GM21390 (cell line): Measurements from ENCODE around the gene HOXC6.

Experiments used
- ATAC-seq: cut with Tn5 transposase; IDR thresholded peaks from one replicate; pipeline ENCODE4 v1.9.1; 2021; ENCODE audit not compliant: unreplicated experiment

The HOXC6 gene

GRCh38 chr12:54025499-54026405, 2.5 kb upstream of the HOXC6 start:
- no peak for ATAC-seq

- no peak for ATAC-seq
These were observed 1.4 kb upstream of the HOXC6 start for GRCh38 chr12:54026640-54027441.

DNA sequence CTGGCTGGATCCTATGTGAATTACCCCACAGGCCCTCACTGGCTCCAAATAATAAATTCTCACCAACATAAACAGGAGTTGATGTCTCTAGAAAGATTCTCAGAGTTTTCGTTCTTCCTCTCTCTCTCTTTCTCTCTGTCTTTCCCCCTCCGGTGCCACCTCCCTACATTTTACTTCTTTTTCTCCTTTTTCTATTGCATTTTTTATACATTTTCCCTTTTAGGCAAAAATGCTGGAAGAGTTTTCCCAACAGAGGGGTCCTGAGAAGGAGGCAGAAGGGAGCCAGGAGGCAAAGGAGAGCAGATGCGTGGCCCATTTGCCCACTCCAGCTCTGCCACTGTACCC, 826 bp upstream of the HOXC6 start:
- no peak for ATAC-seq

GRCh38 chr12:54029529-54030441, 1.5 kb downstream of the HOXC6 start:
- no peak for ATAC-seq

DNA sequence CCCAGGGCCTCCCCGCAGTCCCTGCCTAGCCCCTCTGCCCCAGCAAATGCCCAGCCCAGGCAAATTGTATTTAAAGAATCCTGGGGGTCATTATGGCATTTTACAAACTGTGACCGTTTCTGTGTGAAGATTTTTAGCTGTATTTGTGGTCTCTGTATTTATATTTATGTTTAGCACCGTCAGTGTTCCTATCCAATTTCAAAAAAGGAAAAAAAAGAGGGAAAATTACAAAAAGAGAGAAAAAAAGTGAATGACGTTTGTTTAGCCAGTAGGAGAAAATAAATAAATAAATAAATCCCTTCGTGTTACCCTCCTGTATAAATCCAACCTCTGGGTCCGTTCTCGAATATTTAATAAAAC, 2.2 kb downstream of the HOXC6 start:
- no peak for ATAC-seq

GRCh38 chr12:54030889-54031471, 2.7 kb downstream of the HOXC6 start:
- ATAC-seq: no peak

- no peak for ATAC-seq
These were observed 3.2 kb downstream of the HOXC6 start for GRCh38 chr12:54031480-54031879.

GRCh38 chr12:54032086-54032619, 3.9 kb downstream of the HOXC6 start:
- ATAC-seq: no peak

GRCh38 chr12:54032627-54033100, 4.4 kb downstream of the HOXC6 start, which contains the start of gene HOXC5:
Gene HOXC5 (plus strand): TSS chr12:54033050. CDS start chr12:54033123, 73 bp downstream.
- ATAC-seq: no peak

DNA sequence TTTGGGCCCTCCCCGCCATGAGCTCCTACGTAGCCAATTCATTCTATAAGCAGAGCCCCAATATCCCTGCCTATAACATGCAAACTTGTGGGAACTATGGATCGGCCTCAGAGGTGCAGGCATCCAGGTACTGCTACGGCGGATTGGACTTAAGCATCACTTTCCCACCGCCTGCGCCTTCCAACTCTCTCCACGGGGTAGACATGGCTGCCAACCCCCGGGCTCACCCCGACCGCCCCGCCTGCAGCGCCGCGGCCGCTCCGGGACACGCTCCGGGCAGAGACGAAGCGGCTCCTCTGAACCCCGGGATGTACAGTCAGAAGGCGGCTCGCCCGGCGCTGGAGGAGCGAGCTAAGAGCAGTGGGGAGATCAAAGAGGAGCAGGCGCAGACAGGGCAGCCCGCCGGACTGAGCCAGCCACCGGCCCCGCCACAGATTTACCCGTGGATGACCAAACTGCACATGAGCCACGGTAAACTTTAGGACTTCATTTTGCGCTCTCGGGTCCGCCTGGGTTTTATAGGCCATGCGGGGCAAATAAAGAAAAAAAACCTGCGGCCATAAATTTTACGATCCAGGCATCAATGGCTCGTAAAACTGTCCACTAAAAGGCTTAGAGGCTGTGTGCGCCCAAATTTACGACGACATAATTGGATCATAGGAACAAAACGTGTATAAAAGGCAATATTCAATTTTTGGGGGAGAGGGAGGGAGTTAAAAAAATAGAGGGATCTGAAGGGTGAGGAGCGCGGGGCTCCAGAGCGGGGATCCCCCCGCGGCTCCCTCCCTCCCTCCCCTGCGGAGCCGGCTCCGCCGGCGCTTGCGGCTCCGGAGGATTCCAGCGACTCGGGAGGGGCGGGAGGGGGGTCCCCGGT, 5.1 kb downstream of the HOXC6 start:
- no peak for ATAC-seq

- no peak for ATAC-seq
These were observed 5.9 kb downstream of the HOXC6 start for GRCh38 chr12:54033980-54034784.

- ATAC-seq: no peak
These were observed 6.6 kb downstream of the HOXC6 start for GRCh38 chr12:54034785-54035310.

GRCh38 chr12:54035568-54036264, 7.5 kb downstream of the HOXC6 start:
- ATAC-seq: no peak

DNA sequence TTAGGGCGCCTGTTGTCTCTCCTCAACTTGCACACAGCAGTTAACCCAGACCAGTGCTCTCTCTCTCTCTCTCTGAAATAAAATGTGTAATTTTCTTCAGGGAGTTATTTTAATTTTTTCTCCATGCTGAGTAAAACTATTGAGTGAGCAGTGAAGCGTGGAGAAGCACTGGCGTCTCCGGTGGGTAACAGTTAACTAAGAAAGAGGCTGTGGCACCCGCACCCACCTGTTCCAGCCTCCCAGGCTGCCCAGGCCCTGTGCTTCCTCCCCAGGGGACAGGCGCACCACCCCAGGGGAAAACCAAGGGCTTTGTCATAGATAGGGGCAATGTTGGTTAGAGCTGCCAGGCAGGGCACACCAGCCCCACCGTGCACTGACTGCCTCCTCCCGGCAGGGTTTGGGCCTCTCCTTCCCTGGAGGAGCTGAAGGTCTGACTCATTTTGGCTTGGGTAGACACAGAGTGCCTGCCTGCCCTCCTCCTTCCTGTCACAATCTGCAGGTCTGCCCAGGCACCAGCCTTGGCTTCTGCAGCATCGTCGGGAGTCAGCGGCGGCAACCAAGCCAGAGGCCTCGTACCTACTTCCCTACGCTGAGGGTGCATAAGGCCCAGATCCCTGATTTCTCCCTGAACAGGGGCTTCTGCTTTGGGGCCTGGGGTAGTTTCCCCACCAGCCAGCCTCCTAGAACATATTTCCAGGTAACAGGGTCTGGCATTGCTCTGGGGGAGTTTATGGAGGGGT, 8.6 kb downstream of the HOXC6 start:
- no peak for ATAC-seq

DNA sequence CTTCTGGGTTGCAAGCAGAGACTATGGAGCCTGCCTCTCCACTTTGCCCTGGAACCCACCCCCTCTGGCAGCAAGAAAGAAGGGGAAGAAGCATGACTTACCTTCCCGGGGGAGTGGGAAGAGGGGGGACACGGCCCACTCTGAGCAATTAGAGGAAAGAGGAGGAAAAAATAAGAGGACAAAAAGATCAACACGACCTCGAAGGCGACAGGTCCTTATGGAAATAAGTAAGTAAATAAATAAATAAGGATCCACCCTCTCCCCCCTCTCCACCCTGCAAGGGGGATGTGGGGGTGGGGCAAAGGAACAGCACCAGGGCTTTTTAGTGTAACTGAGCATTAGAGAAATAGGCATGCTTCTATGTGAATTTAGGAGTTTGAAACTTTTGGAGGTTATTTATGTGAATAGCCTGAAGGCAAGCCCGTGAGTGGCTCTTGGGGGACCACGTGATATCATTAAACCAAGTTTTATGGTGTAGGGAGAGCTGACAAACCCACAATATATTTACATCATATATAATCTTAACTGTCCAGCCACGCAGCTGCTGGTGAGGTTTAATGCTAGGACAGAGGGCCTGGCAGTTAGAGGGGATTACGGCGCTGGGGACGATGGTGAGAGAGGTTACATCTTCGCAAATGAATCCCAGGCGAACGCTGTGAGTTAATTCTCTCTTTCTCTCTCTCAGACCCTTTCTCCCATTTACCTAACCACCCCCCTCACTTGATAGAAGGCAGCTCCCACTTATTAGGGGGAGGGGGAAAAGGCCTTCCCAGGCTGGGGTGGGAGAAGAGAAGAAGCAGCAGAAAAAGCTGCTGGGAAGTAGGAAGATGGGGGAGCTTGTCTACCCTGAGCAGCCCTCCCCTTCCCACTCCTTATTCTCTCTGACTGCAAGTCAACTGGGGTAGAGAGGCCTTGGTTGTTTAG, 9.4 kb downstream of the HOXC6 start:
- ATAC-seq: no peak

- no peak for ATAC-seq
These were observed 10.1 kb downstream of the HOXC6 start for GRCh38 chr12:54038284-54038870.
